Nephron progenitor cell (in vitro differentiated cells): ENCODE results near the gene UBE2F.
"Not testable (repeated sequence)": the region's sequence is repeated elsewhere in the genome, so short reads cannot be mapped to it uniquely, and the experiment has no call there.

Source experiments
- DNase-seq: peaks from one replicate; pipeline ENCODE4 v3.0.0; 2021
- H3K27ac Mint-ChIP-seq: 2 replicates; pipeline ENCODE4 v1.8.0; 2021; ENCODE audit warnings: mild to moderate bottlenecking, moderate library complexity, mixed read lengths
- H3K27me3 Mint-ChIP-seq: 2 replicates; pipeline ENCODE4 v1.8.0; 2021; ENCODE audit warnings: mild to moderate bottlenecking, low read depth, mixed read lengths; ENCODE audit not compliant: poor library complexity
- H3K36me3 Mint-ChIP-seq: 2 replicates; pipeline ENCODE4 v1.8.0; 2021; ENCODE audit warnings: low read depth, mixed read lengths
- H3K4me1 Mint-ChIP-seq: 2 replicates; pipeline ENCODE4 v1.8.0; 2021; ENCODE audit warnings: mixed read lengths
- H3K4me3 Mint-ChIP-seq: 2 replicates; pipeline ENCODE4 v1.8.0; 2021; ENCODE audit warnings: mild to moderate bottlenecking, moderate library complexity, mixed read lengths
- H3K9me3 Mint-ChIP-seq: 2 replicates; pipeline ENCODE4 v1.8.0; 2021; ENCODE audit warnings: mild to moderate bottlenecking, moderate library complexity, mixed read lengths
- TF ChIP-seq, protein P1 (sequence below): fragments of 200-600 bp; sonication (generic); IDR thresholded peaks from 2 replicates; pipeline ENCODE4 v1.5.0; 2021; ENCODE audit warnings: antibody characterized with exemption

UBE2F gene

DNA sequence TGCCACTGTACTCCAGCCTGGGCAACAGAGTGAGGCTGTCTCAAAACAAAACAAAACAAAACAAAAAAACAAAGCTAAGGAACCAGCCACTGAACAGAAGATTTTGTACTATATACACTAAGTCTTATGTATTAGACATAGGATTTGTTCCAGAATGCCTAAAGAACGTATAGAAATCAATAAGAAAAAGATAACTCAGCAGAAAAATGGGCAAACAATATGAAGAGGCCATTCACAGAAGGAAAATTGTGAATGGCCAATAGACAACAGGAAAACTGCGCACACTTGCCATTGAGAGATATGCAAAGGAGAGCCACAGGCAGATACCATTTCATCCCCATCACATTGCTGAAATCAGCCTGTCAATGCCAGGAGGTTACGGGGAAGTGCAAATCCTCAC, 14.9 kb upstream of the UBE2F start:
- TF ChIP-seq, protein P1, sequence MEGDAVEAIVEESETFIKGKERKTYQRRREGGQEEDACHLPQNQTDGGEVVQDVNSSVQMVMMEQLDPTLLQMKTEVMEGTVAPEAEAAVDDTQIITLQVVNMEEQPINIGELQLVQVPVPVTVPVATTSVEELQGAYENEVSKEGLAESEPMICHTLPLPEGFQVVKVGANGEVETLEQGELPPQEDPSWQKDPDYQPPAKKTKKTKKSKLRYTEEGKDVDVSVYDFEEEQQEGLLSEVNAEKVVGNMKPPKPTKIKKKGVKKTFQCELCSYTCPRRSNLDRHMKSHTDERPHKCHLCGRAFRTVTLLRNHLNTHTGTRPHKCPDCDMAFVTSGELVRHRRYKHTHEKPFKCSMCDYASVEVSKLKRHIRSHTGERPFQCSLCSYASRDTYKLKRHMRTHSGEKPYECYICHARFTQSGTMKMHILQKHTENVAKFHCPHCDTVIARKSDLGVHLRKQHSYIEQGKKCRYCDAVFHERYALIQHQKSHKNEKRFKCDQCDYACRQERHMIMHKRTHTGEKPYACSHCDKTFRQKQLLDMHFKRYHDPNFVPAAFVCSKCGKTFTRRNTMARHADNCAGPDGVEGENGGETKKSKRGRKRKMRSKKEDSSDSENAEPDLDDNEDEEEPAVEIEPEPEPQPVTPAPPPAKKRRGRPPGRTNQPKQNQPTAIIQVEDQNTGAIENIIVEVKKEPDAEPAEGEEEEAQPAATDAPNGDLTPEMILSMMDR = no peak
- no peak for DNase-seq
- Mint-ChIP-seq H3K27me3 (peaks cover 64% of the 10 kb centered on the region), H3K4me3 (no peak overlapping the region), H3K36me3 (no peaks in the 10 kb centered on the region), H3K9me3 (peaks cover 12% of the 10 kb centered on the region), H3K27ac (no peak overlapping the region), H3K4me1 (no peaks in the 10 kb centered on the region)

DNA sequence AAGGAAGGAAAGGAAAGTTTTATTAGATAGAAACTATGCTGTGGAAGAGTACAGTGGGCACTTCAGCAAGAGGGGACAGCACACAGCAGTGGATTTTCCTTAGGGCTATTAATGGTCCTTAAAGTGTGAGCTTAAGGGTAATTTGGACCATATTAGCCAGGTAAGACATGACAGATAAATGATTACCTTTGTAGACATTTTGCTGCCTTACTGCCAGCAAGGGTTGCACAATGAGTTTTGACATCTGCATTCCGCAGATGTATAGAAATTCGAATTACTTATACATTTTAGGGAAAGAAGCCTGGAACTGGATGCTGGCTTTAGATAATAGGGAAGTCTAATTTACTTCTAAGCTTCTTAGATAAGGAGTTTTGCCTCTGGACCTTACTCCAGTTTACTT, 14.0 kb upstream of the UBE2F start:
- TF ChIP-seq, protein P1 = no peak
- DNase-seq = no peak
- H3K27me3 Mint-ChIP-seq = peaks cover 67% of the 10 kb centered on the region
- no peak overlapping the region for H3K27ac Mint-ChIP-seq
- no peaks in the 10 kb centered on the region for H3K4me1 Mint-ChIP-seq
- no peak overlapping the region for H3K4me3 Mint-ChIP-seq
- no peaks in the 10 kb centered on the region for H3K36me3 Mint-ChIP-seq
- peaks cover 4% of the 10 kb centered on the region for H3K9me3 Mint-ChIP-seq

DNA sequence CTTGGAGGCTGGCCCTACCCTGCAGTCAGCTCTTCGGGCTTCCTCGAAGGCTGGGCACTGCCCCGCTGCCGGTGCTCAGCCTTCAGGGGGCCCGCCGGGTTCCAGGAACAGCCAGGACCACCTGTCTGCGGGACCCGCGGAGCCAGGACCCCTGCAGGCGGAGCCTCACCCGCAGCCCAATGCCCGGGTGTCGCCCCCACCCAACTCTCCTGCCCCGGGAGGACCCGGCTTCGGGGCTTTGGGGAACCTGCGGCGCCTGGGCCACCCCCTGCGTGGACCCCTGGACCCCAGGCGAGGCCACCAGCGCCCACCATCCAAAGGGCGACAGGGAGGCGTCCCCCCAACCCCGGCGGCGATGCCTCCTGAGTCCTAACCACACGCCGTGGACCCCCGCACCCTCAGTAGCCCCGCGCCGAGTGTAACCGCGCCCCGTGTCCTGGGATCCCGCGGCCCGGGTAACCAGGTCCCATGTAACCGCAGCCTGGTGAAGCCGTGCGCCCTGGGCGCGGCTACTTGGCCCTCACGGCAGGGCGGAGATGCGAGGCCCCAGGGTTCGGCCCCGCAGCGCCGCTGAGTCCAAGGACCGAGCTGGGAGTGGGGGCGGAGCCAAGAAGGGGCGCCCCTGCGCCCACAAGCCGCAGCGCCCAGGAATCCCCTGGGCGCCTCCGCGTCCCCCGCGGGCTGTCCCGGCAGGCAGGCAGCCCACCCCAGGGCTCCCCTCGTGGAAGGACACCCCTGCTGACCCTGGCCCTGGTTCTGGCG, 11.0 kb upstream of the UBE2F start:
- TF ChIP-seq, protein P1 = no peak
- peak; percentile 46 for DNase-seq
- H3K4me3 Mint-ChIP-seq = no peak overlapping the region
- H3K9me3 Mint-ChIP-seq = no peaks in the 10 kb centered on the region
- H3K4me1 Mint-ChIP-seq = no peaks in the 10 kb centered on the region
- H3K27me3 Mint-ChIP-seq = peaks cover 84% of the 10 kb centered on the region
- H3K36me3 Mint-ChIP-seq = no peaks in the 10 kb centered on the region
- no peak overlapping the region for H3K27ac Mint-ChIP-seq

DNA sequence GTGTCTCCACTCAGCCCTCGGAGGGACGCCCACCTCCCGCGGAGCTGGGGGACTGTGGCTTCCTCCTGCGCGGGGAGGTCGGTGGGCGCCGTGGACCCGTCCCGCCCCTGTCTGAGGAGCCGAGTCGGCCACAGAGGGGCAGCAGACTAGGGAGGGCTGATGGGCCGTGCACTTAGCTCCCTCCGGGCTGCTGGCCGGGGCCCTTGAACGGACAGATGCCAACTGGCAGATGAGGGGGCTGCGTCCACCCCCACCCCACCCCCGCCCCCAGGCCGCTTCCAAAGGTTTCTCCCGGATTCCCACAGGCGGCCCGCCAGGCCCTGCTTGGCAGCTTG, 10.4 kb upstream of the UBE2F start:
- DNase-seq = peak; percentile 44
- Mint-ChIP-seq H3K36me3 (no peaks in the 10 kb centered on the region), H3K9me3 (no peaks in the 10 kb centered on the region), H3K4me3 (no peak overlapping the region), H3K27me3 (peaks cover 82% of the 10 kb centered on the region), H3K4me1 (no peaks in the 10 kb centered on the region), H3K27ac (no peak overlapping the region)
- TF ChIP-seq, protein P1 = no peak

DNA sequence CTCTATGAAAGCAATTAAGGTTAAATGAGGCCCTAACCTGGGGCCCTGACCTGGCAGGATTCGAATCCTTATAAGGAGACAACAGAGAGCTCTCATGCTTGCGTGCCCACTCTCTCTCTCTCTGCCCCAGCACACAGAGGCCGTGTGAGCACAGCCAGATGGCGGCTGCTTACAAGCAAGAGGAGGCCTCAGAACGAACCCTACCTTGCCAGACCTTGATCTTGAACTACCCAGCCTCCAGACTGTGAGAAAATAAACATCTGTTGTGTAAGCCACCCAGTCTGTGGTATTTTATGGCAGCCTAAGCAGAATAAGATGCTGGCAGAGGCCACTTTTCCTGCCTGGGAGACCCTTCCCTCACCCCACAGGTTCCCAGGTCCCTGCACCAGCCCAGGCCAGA, 5.2 kb upstream of the UBE2F start:
- TF ChIP-seq, protein P1 = no peak

DNA sequence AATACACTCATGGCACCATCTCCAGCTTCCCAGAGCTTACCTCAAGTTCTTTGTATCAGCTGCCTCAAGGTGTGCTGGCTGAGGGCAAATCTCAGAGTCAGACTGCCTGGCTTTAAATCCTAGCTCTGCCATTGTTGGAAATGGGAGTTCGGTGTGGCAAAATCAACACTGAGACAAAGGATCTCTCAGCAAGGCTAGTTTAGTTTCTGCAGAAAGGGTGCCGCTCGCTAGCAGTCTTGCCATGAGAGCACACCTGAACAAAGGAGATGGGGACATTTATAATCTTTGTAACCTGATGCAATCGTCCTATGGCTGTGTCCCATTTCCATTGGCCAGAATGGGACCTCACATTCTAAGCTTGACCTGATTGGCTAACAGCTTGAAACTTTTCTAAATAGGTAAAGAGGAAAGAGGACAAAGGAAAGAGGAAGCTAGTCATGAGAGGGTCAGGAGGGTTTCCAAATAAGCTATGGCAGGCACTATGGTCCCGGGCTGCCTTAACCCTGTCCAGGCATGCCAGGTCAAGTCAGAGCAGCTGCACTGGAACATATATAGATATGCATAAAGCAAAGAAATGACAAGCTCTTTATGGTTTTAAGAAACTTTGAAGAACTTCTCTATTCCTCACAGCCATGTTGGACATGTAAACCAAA, 4.3 kb upstream of the UBE2F start:
- peaks cover 3% of the 10 kb centered on the region for H3K4me1 Mint-ChIP-seq
- no peak for DNase-seq
- no peaks in the 10 kb centered on the region for H3K36me3 Mint-ChIP-seq
- no peak overlapping the region for H3K27ac Mint-ChIP-seq
- H3K27me3 Mint-ChIP-seq = peaks cover 35% of the 10 kb centered on the region
- TF ChIP-seq, protein P1 = no peak
- no peak overlapping the region for H3K4me3 Mint-ChIP-seq
- peaks cover 13% of the 10 kb centered on the region for H3K9me3 Mint-ChIP-seq

More for the DNA sequence above, 5.2 kb upstream of the UBE2F start:
- Mint-ChIP-seq H3K9me3 (peaks cover 13% of the 10 kb centered on the region), H3K27me3 (peaks cover 44% of the 10 kb centered on the region), H3K4me3 (no peak overlapping the region), H3K4me1 (no peaks in the 10 kb centered on the region), H3K27ac (no peak overlapping the region), H3K36me3 (no peaks in the 10 kb centered on the region)
- DNase-seq = no peak

DNA sequence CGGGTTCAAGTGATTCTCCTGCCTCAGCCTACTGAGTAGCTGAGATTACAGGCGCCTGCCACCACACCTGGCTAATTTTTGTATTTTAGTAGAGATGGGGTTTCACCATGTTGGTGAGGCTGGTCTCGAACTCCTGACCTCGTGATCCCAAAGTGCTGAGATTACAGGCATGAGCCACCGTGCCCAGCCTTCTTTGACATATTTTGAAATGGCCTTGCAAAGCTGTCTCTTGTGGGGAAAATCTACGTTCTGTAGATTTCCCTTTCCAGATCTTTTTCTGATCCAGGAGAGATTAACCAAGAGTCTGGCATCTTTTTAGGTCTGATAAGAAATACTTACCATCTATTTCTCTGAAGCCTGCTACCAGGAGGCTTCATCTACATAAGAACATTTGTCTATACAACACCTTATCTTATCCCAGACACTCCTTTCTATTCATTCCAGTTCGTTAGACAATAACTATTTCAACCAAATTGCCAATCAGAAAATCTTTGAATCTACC, 3.3 kb upstream of the UBE2F start:
- peaks cover 13% of the 10 kb centered on the region for H3K4me1 Mint-ChIP-seq
- not testable (repeated sequence) for H3K4me3 Mint-ChIP-seq, DNase-seq, H3K36me3 Mint-ChIP-seq, H3K27ac Mint-ChIP-seq
- H3K27me3 Mint-ChIP-seq = peaks cover 32% of the 10 kb centered on the region
- peaks cover 13% of the 10 kb centered on the region for H3K9me3 Mint-ChIP-seq
